ENCODE data around the gene CNNM3.

CNNM3 gene

GRCh38 chr2:96878171-96878570 lies 62.1 kb downstream of the CNNM3 start:
- DNase-seq (ENCODE audit: low spot score): no peak

GRCh38 chr2:96878796-96879544 lies 62.9 kb downstream of the CNNM3 start:
- no peak for DNase-seq (ENCODE audit: low spot score)

- no peak for DNase-seq (ENCODE audit: low spot score)
Observed at GRCh38 chr2:96879545-96880040, 63.5 kb downstream of the CNNM3 start.

- DNase-seq (ENCODE audit: low spot score): no peak
Observed at GRCh38 chr2:96880891-96881273, 64.8 kb downstream of the CNNM3 start.

- no peak for DNase-seq (ENCODE audit: low spot score)
Observed at GRCh38 chr2:96881349-96882195, 65.5 kb downstream of the CNNM3 start.

- no peak for DNase-seq (ENCODE audit: low spot score)
Observed at GRCh38 chr2:96882230-96882629, 66.2 kb downstream of the CNNM3 start.

- no peak for DNase-seq (ENCODE audit: low spot score)
Observed at GRCh38 chr2:96882906-96883305, 66.8 kb downstream of the CNNM3 start.

GRCh38 chr2:96883306-96883705 lies 67.2 kb downstream of the CNNM3 start:
- no peak for DNase-seq (ENCODE audit: low spot score)
